GM12891 (cell line): ENCODE measurements around the gene RAB11FIP4.

Experiments used
- POLR2A ChIP-seq: IDR thresholded peaks from 2 replicates; pipeline ENCODE4 v1.6.1; 2011; ENCODE audit warnings: low read depth, low read length, control low read depth
- POLR2AphosphoS5 ChIP-seq: IDR thresholded peaks from 2 replicates; pipeline ENCODE4 v1.6.1; 2011; ENCODE audit warnings: low read depth, low read length, control low read depth
- POU2F2 ChIP-seq: IDR thresholded peaks from 2 replicates; pipeline ENCODE4 v1.6.1; 2011; ENCODE audit warnings: low read depth, mild to moderate bottlenecking, control low read depth, low read length, moderate library complexity
- SPI1 ChIP-seq: IDR thresholded peaks from 2 replicates; pipeline ENCODE4 v1.6.1; 2011; ENCODE audit warnings: low read depth, low read length, control low read depth
- TAF1 ChIP-seq: IDR thresholded peaks from 2 replicates; pipeline ENCODE4 v1.6.1; 2011; ENCODE audit warnings: low read depth, low read length, control low read depth

- TF ChIP-seq POLR2A: no peak
- TF ChIP-seq SPI1: no peak
- TF ChIP-seq POLR2AphosphoS5: no peak
- no peak for TF ChIP-seq TAF1
- no peak for TF ChIP-seq POU2F2
These were observed 187.8 kb downstream of the RAB11FIP4 start for GRCh38 chr17:31579265-31579664.
